OCI-LY1 (cell line): ENCODE measurements around the gene ZNF521.

ENCODE experiments used
- H2AFZ ChIP-seq: fragments of 200-600 bp; sonication (generic), shearing (Covaris generic); 2 replicates; pipeline ENCODE4 v1.6.0; 2014; ENCODE audit warnings: antibody characterized with exemption, mild to moderate bottlenecking, low read length
- H3F3A ChIP-seq: fragments of 200-600 bp; sonication (generic), shearing (Covaris generic); 2 replicates; pipeline ENCODE4 v1.6.0; 2014; ENCODE audit warnings: mild to moderate bottlenecking, antibody characterized with exemption, low read length, moderate library complexity; ENCODE audit not compliant: insufficient read depth
- H3K27ac ChIP-seq: fragments of 200-600 bp; sonication (generic); 2 replicates; pipeline ENCODE4 v1.5.1; 2014; ENCODE audit warnings: low read length, mixed run types, mild to moderate bottlenecking, low read depth; ENCODE audit not compliant: poor library complexity, severe bottlenecking
- H3K27me3 ChIP-seq: fragments of 200-600 bp; sonication (generic); 2 replicates; pipeline ENCODE4 v1.6.0; 2014; ENCODE audit warnings: antibody characterized with exemption, mild to moderate bottlenecking, low read length, moderate library complexity; ENCODE audit not compliant: insufficient read depth
- H3K36me3 ChIP-seq: fragments of 200-600 bp; sonication (generic); 2 replicates; pipeline ENCODE4 v1.6.1; 2014; ENCODE audit warnings: mild to moderate bottlenecking, antibody characterized with exemption, low read length, moderate library complexity, mixed read lengths; ENCODE audit not compliant: insufficient read depth
- H3K4me1 ChIP-seq: fragments of 200-600 bp; sonication (generic); 2 replicates; pipeline ENCODE4 v1.5.1; 2014; ENCODE audit warnings: mild to moderate bottlenecking, low read length, moderate library complexity; ENCODE audit not compliant: insufficient read depth, severe bottlenecking
- H3K4me2 ChIP-seq: fragments of 200-600 bp; sonication (generic), shearing (Covaris generic); 2 replicates; pipeline ENCODE4 v1.6.1; 2014; ENCODE audit warnings: low read length
- H3K4me3 ChIP-seq: fragments of 200-600 bp; sonication (generic); 2 replicates; pipeline ENCODE4 v1.5.1; 2014; ENCODE audit warnings: low read length, low read depth, mild to moderate bottlenecking, mixed read lengths; ENCODE audit not compliant: poor library complexity, severe bottlenecking
- H3K79me2 ChIP-seq: fragments of 200-600 bp; shearing (Covaris generic); 2 replicates; pipeline ENCODE4 v1.6.1; 2016; ENCODE audit warnings: mixed run types, low read length, mixed read lengths; ENCODE audit not compliant: insufficient read depth
- H3K9ac ChIP-seq: fragments of 200-600 bp; sonication (generic), shearing (Covaris generic); 2 replicates; pipeline ENCODE4 v1.6.1; 2014; ENCODE audit warnings: mild to moderate bottlenecking, low read length, mixed read lengths
- H3K9me2 ChIP-seq: fragments of 200-600 bp; sonication (generic), shearing (Covaris generic); 2 replicates; pipeline ENCODE4 v1.6.1; 2014; ENCODE audit warnings: low read depth, mild to moderate bottlenecking, low read length, mixed read lengths
- H3K9me3 ChIP-seq: fragments of 200-600 bp; shearing (Covaris generic); 2 replicates; pipeline ENCODE4 v1.6.1; 2014; ENCODE audit warnings: low read length, mixed read lengths
- H4K20me1 ChIP-seq: fragments of 200-600 bp; sonication (generic), shearing (Covaris generic); 2 replicates; pipeline ENCODE4 v1.6.0; 2016; ENCODE audit warnings: mild to moderate bottlenecking, low read length; ENCODE audit not compliant: insufficient read depth
- CTCF ChIP-seq: fragments of 200-600 bp; sonication (generic), shearing (Covaris generic); IDR thresholded peaks from 2 replicates; pipeline ENCODE4 v1.5.1; 2017; ENCODE audit warnings: mild to moderate bottlenecking, antibody characterized with exemption, low read length, moderate library complexity, mixed read lengths
- EZH2 ChIP-seq: fragments of 200-600 bp; sonication (generic), shearing (Covaris generic); IDR thresholded peaks from 2 replicates; pipeline ENCODE4 v1.8.0; 2017; ENCODE audit warnings: borderline replicate concordance, mixed run types, mild to moderate bottlenecking, antibody characterized with exemption, low read length, moderate library complexity, mixed read lengths

ZNF521 gene

GRCh38 chr18:25222648-25223047 lies 129.3 kb downstream of the ZNF521 start:
- TF ChIP-seq CTCF (no peak), EZH2 (no peak)
- Histone ChIP-seq H3K9ac (no peak overlapping the region), H3K79me2 (no peaks in the 10 kb centered on the region), H4K20me1 (no peaks in the 10 kb centered on the region), H3K4me3 (no peak overlapping the region), H3K4me2 (no peak overlapping the region), H3K9me2 (no peaks in the 10 kb centered on the region), H3K27ac (no peak overlapping the region), H2AFZ (no peak overlapping the region), H3K4me1 (peaks cover 12% of the 10 kb centered on the region), H3K36me3 (peaks cover 20% of the 10 kb centered on the region), H3K27me3 (no peaks in the 10 kb centered on the region), H3K9me3 (no peaks in the 10 kb centered on the region), H3F3A (no peaks in the 10 kb centered on the region)

- Histone ChIP-seq H3K36me3 (no peaks in the 10 kb centered on the region), H3K4me3 (no peak overlapping the region), H3K27ac (no peak overlapping the region), H4K20me1 (no peaks in the 10 kb centered on the region), H3K4me2 (no peak overlapping the region), H3K4me1 (no peaks in the 10 kb centered on the region), H3K9me2 (no peaks in the 10 kb centered on the region), H2AFZ (no peak overlapping the region), H3K9me3 (no peaks in the 10 kb centered on the region), H3K79me2 (no peaks in the 10 kb centered on the region), H3F3A (no peaks in the 10 kb centered on the region), H3K27me3 (no peaks in the 10 kb centered on the region), H3K9ac (no peak overlapping the region)
- TF ChIP-seq EZH2, result no peak
- no peak for TF ChIP-seq CTCF
These were observed 141.3 kb downstream of the ZNF521 start for GRCh38 chr18:25210622-25211021.

GRCh38 chr18:25192065-25192464 lies 159.9 kb downstream of the ZNF521 start:
- H4K20me1 ChIP-seq, result no peaks in the 10 kb centered on the region
- no peaks in the 10 kb centered on the region for H3F3A ChIP-seq
- H3K4me1 ChIP-seq, result peaks cover 6% of the 10 kb centered on the region
- H3K36me3 ChIP-seq, result 0 out of 2 replicates have a peak, but pooled peaks cover 3% of the 10 kb centered on the region
- H3K9ac ChIP-seq, result no peak overlapping the region
- no peak overlapping the region for H3K4me3 ChIP-seq
- H3K79me2 ChIP-seq, result no peaks in the 10 kb centered on the region
- no peaks in the 10 kb centered on the region for H3K9me2 ChIP-seq
- H2AFZ ChIP-seq, result no peak overlapping the region
- no peaks in the 10 kb centered on the region for H3K27me3 ChIP-seq
- no peak overlapping the region for H3K4me2 ChIP-seq
- H3K27ac ChIP-seq, result no peak overlapping the region
- TF ChIP-seq EZH2 (no peak), CTCF (no peak)
- H3K9me3 ChIP-seq, result no peaks in the 10 kb centered on the region
